Heart left ventricle (tissue), 13 donors: ENCODE results near the gene NANOGP8.

Source experiments
- CTCF ChIP-seq, 12 donors: fragments of 200-600 bp; sonication (generic) in 4 of 12; IDR thresholded peaks; one replicate each; pipeline versions ENCODE4 v1.5.0 to v1.8.0; 2018 to 2022; ENCODE audit warnings: antibody characterized with exemption in 12 of 12, mild to moderate bottlenecking in 5 of 12
- POLR2A ChIP-seq, 2 donors: fragments of 450-650 bp; IDR thresholded peaks; one replicate each; pipeline ENCODE4 v1.6.1; 2017; ENCODE audit warnings: antibody characterized with exemption in 2 of 2, mild to moderate bottlenecking in 2 of 2, moderate library complexity in 2 of 2
- donor health status: ischemic (EF 13 %, LVEDD 7.1; RV severe dilation, severe dysfunction).
- donor health status: DM: no; HTN: yes; CAD: no.
- donor health status: DM: no; HTN: no; CAD: no.
- donor health status: ischemic (EF 25% LVEDD 6.9; RV normal size, moderate dysfunction).
- donor health status: ischemic (EF 25% LVEDD 5.7; RV mildly dilated, moderate dysfunction).
- donor health status: ischemic (EF 35%, LVEDD 5.7; RV mildly dilated, moderate dysfunction).
- donor health status: nonischemic (EF 11% LVEDD 7.7; RV severe dilation, severe dysfunction).
- donor health status: DM: yes; HTN: yes; CAD: no.
- donor health status: PGD.
- donor health status: ischemic (EF 29% LVEDD 5.4; RV normal size, mild dysfunction).
- donor health status: nonischemic (EF 23%, LVEDD 6.1; RV moderate dilation, normal function).

GRCh38 chr15:35108453-35108852, 23.4 kb upstream of the NANOGP8 start:
- no peak for TF ChIP-seq POLR2A (IDR thresholded peaks at IDR 0.05)
- TF ChIP-seq CTCF (IDR thresholded peaks at IDR 0.05): no peak
